IPS-20b (cell line): ENCODE data around the gene BNC1.
"Not testable (repeated sequence)": the region's sequence is repeated elsewhere in the genome, so short reads cannot be mapped to it uniquely, and the experiment has no call there.

Source experiments
- H3K27ac ChIP-seq: one replicate; pipeline ENCODE4 v1.5.1; 2013; ENCODE audit warnings: low read length
- H3K27me3 ChIP-seq: 2 replicates; pipeline ENCODE4 v1.6.1; 2013; ENCODE audit warnings: mild to moderate bottlenecking, low read length, inconsistent platforms; ENCODE audit not compliant: insufficient read depth
- H3K36me3 ChIP-seq: 2 replicates; pipeline ENCODE4 v1.6.1; 2013; ENCODE audit warnings: low read depth, mild to moderate bottlenecking, inconsistent platforms, low read length, moderate library complexity; ENCODE audit not compliant: insufficient read depth
- H3K4me1 ChIP-seq: 2 replicates; pipeline ENCODE4 v1.6.1; 2013; ENCODE audit warnings: mild to moderate bottlenecking, control low read depth, inconsistent platforms, low read length, moderate library complexity; ENCODE audit not compliant: insufficient read depth
- H3K4me3 ChIP-seq: 2 replicates; pipeline ENCODE4 v1.5.1; 2013; ENCODE audit warnings: mild to moderate bottlenecking, low read length, inconsistent platforms
- H3K9ac ChIP-seq: 2 replicates; pipeline ENCODE4 v1.6.1; 2013; ENCODE audit warnings: low read depth, mild to moderate bottlenecking, inconsistent platforms, low read length, moderate library complexity
- H3K9me3 ChIP-seq: 2 replicates; pipeline ENCODE4 v1.6.1; 2013; ENCODE audit warnings: mild to moderate bottlenecking, low read depth, low read length, inconsistent platforms; ENCODE audit not compliant: insufficient read depth

The BNC1 gene

GRCh38 chr15:83278191-83278590 is 6.3 kb downstream of the BNC1 start:
- Histone ChIP-seq H3K27ac (no peak overlapping the region), H3K9me3 (no peaks in the 10 kb centered on the region), H3K36me3 (no peaks in the 10 kb centered on the region), H3K4me3 (no peak overlapping the region), H3K9ac (no peak overlapping the region), H3K27me3 (peaks cover 40% of the 10 kb centered on the region), H3K4me1 (no peaks in the 10 kb centered on the region)

- Histone ChIP-seq H3K9ac (no peak overlapping the region), H3K9me3 (no peaks in the 10 kb centered on the region), H3K4me3 (no peak overlapping the region), H3K4me1 (no peaks in the 10 kb centered on the region), H3K27ac (no peak overlapping the region), H3K36me3 (no peaks in the 10 kb centered on the region), H3K27me3 (peaks cover 25% of the 10 kb centered on the region)
Observed at GRCh38 chr15:83276661-83277060, 7.8 kb downstream of the BNC1 start.

GRCh38 chr15:83275412-83275811 is 9.1 kb downstream of the BNC1 start:
- Histone ChIP-seq H3K9ac (no peak overlapping the region), H3K27ac (no peak overlapping the region), H3K4me1 (no peaks in the 10 kb centered on the region), H3K36me3 (no peaks in the 10 kb centered on the region), H3K4me3 (no peak overlapping the region), H3K9me3 (no peaks in the 10 kb centered on the region), H3K27me3 (peaks cover 12% of the 10 kb centered on the region)

GRCh38 chr15:83270176-83270575 is 14.3 kb downstream of the BNC1 start:
- Histone ChIP-seq H3K36me3 (no peaks in the 10 kb centered on the region), H3K9ac (no peak overlapping the region), H3K4me1 (no peaks in the 10 kb centered on the region), H3K27ac (no peak overlapping the region), H3K9me3 (no peaks in the 10 kb centered on the region), H3K4me3 (no peak overlapping the region), H3K27me3 (no peaks in the 10 kb centered on the region)

- Histone ChIP-seq H3K36me3 (no peaks in the 10 kb centered on the region), H3K4me1 (no peaks in the 10 kb centered on the region), H3K9me3 (no peaks in the 10 kb centered on the region), H3K9ac (no peak overlapping the region), H3K4me3 (no peak overlapping the region), H3K27me3 (no peaks in the 10 kb centered on the region), H3K27ac (no peak overlapping the region)
Observed at GRCh38 chr15:83268147-83268546, 16.3 kb downstream of the BNC1 start.

GRCh38 chr15:83262594-83263315 is 21.7 kb downstream of the BNC1 start:
- Histone ChIP-seq H3K27ac (no peak overlapping the region), H3K4me3 (no peak overlapping the region), H3K27me3 (no peaks in the 10 kb centered on the region), H3K36me3 (no peaks in the 10 kb centered on the region), H3K4me1 (no peaks in the 10 kb centered on the region), H3K9me3 (no peaks in the 10 kb centered on the region), H3K9ac (no peak overlapping the region)

GRCh38 chr15:83262181-83262580 is 22.3 kb downstream of the BNC1 start:
- not testable (repeated sequence) for H3K9ac ChIP-seq

GRCh38 chr15:83250781-83251180 is 33.7 kb downstream of the BNC1 start:
- Histone ChIP-seq H3K27ac (no peak overlapping the region), H3K4me3 (no peak overlapping the region), H3K4me1 (peaks cover 8% of the 10 kb centered on the region; the same call in 1 of the 2 replicates), H3K9me3 (no peaks in the 10 kb centered on the region), H3K27me3 (peaks cover 11% of the 10 kb centered on the region; the same call in 1 of the 2 replicates), H3K9ac (no peak overlapping the region), H3K36me3 (no peaks in the 10 kb centered on the region)

More at GRCh38 chr15:83262181-83262580, 22.3 kb downstream of the BNC1 start:
- not testable (repeated sequence) for H3K9me3 ChIP-seq, H3K4me1 ChIP-seq, H3K4me3 ChIP-seq, H3K36me3 ChIP-seq, H3K27ac ChIP-seq, H3K27me3 ChIP-seq

GRCh38 chr15:83249030-83249343 is 35.5 kb downstream of the BNC1 start:
- peaks cover 11% of the 10 kb centered on the region; the same call in 1 of the 2 replicates for H3K27me3 ChIP-seq
- H3K4me1 ChIP-seq = peaks cover 8% of the 10 kb centered on the region; the same call in 1 of the 2 replicates
- no peaks in the 10 kb centered on the region for H3K9me3 ChIP-seq
- H3K9ac ChIP-seq = no peak overlapping the region
- no peak overlapping the region for H3K4me3 ChIP-seq
- no peaks in the 10 kb centered on the region for H3K36me3 ChIP-seq
- H3K27ac ChIP-seq = no peak overlapping the region

- Histone ChIP-seq H3K4me3 (no peak overlapping the region; the same call in 1 of the 2 replicates), H3K9ac (no peak overlapping the region), H3K9me3 (no peaks in the 10 kb centered on the region), H3K36me3 (no peaks in the 10 kb centered on the region), H3K27me3 (peaks cover 11% of the 10 kb centered on the region; the same call in 1 of the 2 replicates), H3K4me1 (peaks cover 8% of the 10 kb centered on the region; the same call in 1 of the 2 replicates), H3K27ac (no peak overlapping the region)
Observed at GRCh38 chr15:83248151-83249029, 36.1 kb downstream of the BNC1 start.

- no peaks in the 10 kb centered on the region for H3K36me3 ChIP-seq
- peaks cover 11% of the 10 kb centered on the region; the same call in 1 of the 2 replicates for H3K27me3 ChIP-seq
- H3K4me1 ChIP-seq = peaks cover 1% of the 10 kb centered on the region; the same call in 1 of the 2 replicates
- H3K4me3 ChIP-seq = no peak overlapping the region
- no peak overlapping the region for H3K27ac ChIP-seq
- H3K9me3 ChIP-seq = peaks cover 13% of the 10 kb centered on the region; the same call in 1 of the 2 replicates
- H3K9ac ChIP-seq = no peak overlapping the region
Observed at GRCh38 chr15:83243634-83244033, 40.8 kb downstream of the BNC1 start.
